GM04503 (cell line): ENCODE data around the gene CTSC.
"Not testable (repeated sequence)": the region's sequence is repeated elsewhere in the genome, so short reads cannot be mapped to it uniquely, and the experiment has no call there.

Experiments used
- DNase-seq: peaks from one replicate; pipeline ENCODE4 v3.0.0-alpha.2; 2012; ENCODE audit warnings: low read depth

Gene CTSC

DNA sequence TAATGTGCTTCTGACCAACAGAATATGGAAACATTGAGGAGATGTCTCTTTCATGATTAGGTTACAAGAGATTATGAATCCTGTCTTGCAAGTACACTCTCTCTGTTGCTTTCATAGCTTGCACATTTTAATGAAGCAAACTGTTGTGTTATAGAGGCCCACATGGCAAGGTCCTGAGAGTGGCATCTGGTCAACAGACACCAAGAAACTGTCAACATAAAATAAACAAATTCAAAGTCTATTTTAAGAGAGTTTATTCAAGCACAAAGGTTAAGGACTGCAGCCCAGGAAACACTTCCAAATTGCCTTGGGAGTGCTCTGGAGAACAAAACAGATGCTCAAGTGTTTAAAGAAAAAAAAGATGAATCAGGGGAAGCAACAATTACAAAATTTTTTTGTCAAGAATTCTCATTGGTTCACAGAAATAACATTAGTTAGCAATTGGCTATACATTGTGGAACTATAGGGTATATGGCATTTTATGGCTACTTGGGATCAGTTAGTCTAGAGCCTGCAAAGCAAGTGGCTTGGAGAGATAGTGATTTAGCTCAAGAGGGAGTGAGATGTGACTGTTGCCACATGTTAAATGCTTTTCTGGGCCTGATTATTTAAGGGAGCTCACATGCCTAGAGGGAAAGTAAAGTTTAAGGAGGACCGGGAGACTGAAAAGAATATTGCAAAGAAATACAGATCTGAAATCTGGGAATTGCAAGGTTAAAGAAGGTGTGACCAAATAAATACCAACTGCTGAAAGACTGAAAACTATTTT is 54.6 kb downstream of the CTSC start:
- DNase-seq: no peak

GRCh38 chr11:88281317-88281712 is 56.2 kb downstream of the CTSC start:
- DNase-seq: no peak

GRCh38 chr11:88280673-88281316 is 56.7 kb downstream of the CTSC start:
- no peak for DNase-seq

DNA sequence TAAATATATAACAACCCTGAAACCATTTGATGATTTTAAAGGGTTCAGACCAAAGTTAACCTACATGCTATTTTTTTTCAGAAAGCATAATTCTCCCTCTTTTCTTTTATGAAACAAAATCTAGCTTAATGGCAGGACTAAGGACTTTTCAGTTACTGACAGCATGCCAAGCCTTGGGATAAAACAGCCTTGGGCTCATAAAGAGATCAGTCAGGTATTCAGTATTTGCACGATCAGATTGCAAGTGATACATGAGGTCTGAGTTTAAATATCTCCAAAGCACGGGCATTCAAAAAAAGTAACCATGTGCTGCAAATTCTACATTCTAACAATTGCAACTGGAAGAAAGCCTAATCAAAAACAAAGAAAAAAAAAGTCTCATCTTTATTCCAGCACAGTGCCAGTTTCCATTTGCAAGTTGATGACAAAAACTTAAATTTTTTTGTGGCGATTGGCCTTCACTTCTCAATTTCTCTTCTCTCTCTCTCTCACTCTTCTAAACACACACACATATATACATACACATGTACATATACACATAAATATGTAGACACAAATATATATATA is 60.1 kb downstream of the CTSC start:
- DNase-seq: no peak

DNA sequence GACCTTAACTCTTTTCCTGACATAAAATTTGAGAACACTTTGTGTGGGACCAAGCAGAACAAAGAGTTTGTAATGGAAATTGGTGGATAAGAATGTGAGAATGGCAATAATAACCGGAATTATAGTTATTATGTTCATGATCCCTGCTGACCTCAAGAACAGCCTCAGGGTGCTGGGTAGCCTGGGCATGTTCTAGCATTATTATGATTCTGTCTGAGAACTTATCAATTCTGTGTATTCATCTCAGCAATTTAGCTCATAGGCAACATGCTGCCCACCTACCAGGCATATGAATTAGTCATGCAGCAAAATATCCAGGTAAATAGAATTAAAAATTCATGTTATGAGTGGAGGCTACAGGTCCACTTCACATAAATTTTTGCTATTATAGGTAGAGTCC is 61.9 kb downstream of the CTSC start:
- no peak for DNase-seq

- no peak for DNase-seq
Measured at GRCh38 chr11:88266919-88267318, 70.6 kb downstream of the CTSC start.

GRCh38 chr11:88266157-88266556 is 71.4 kb downstream of the CTSC start:
- DNase-seq: no peak

DNA sequence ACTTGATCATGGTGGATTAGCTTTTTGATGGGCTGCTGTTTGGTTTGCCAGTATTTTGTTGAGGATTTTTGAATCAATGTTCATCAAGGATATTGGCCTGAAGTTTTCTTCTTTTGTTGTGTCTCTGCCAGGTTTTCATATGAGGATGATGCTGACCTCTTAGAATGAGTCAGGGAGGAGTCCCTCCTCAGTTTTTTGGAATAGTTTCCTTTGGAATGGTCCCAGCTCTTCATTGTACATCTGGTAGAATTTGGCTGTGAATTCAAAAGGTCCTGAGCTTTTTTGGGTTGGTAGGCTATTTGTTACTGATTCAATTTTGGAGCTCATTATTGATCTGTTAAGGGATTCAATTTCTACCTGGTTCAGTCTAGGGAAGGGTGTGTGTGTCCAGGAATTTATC is 78.1 kb downstream of the CTSC start:
- DNase-seq: no peak

DNA sequence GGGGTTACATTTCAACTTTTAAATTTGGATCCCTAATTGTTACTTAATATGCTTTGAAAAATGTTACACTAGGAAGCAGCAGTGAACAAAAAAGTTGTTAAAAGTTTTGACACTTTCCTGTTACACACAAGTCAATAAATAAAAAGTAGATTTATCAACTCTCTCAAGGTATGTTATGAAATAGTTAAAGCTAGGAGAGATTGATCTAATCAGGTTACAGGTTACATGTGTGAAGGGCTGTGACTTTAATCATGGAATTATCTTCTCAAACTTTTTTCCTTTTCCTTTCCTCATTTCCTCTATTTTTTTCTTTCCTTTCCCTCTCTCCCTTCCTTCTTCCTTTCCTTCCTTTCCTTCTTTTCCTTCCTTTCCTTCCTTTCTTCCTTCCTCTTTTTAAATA is 85.3 kb downstream of the CTSC start:
- no peak for DNase-seq

GRCh38 chr11:88250566-88251242 is 86.8 kb downstream of the CTSC start:
- DNase-seq: no peak

GRCh38 chr11:88249706-88250105 is 87.8 kb downstream of the CTSC start:
- no peak for DNase-seq

DNA sequence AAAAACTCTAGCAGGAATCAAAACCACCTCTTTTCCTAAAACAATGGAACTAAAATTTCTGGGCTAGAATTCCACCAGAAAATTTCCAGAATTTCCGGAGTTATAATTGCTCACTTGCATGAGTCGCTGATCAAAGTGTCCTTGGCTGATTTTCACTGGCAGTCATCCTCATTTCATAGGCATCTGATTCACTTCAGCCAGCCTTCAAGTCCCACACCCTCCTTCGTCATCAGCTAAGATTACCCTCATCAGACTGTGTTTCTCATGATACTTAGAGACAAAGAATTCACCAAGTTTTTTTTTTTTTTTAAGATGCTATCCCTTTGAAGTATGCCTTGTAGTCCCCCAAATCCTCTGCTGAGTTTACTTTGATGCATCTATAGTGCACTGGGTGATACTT is 90.8 kb downstream of the CTSC start:
- peak; percentile 89 for DNase-seq

DNA sequence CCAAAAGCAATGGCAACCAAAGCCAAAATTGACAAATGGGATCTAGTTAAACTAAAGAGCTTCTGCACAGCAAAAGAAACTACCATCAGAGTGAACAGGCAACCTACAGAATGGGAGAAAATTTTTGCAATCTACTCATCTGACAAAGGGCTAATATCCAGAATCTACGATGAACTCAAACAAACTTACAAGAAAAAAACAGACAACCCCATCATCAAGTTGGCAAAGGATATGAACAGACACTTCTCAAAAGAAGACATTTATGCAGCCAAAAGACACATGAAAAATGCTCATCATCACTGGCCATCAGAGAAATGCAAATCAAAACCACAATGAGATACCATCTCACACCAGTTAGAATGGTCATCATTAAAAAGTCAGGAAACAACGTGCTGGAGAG is 92.0 kb downstream of the CTSC start:
- not testable (repeated sequence) for DNase-seq
